A549 (cell line): Measurements from ENCODE around the gene MTMR6. TPM values are rescaled to one million over a fixed set of nuclear protein-coding genes. Genes with fewer than 3 reads are reported as not detected.
A peak's percentile ranks its signal among the peaks of the same experiment; 100 is the strongest.

ENCODE experiments used
- ATAC-seq, 2 experiments: fragments of 200-7000 bp in 1 of 2; fragments of >200 bp in 1 of 2; cut with Nextera tagmentation in 1 of 2; cut with Tn5 transposase in 1 of 2; 3 replicates each; pipeline versions ENCODE4 v1.8.0 to v1.9.1; 2018 to 2020; ENCODE audit warnings: mild to moderate bottlenecking in 1 of 2, moderate library complexity in 1 of 2
- CTCF ChIA-PET: fragments of 300-600 bp; sonication (Branson Sonifier 250); formaldehyde crosslinking; extraction: SDS; loops from one replicate; lab custom pipeline; 2021; ENCODE audit warnings: antibody characterized with exemption, inconsistent platforms; lab: Yijun Ruan, JAX
- POLR2A ChIA-PET: fragments of 350-600 bp; formaldehyde crosslinking; extraction: SDS; loops from one replicate; lab custom pipeline; 2021; ENCODE audit warnings: antibody characterized with exemption, inconsistent platforms; lab: Yijun Ruan, JAX
- DNase-seq, 2 experiments: peaks; one replicate each; pipeline versions ENCODE4 v3.0.0 to v3.0.0-alpha.2; 2011 to 2016; ENCODE audit warnings: low read depth in 1 of 2, low spot score in 1 of 2
- FAIRE-seq: peaks from 2 replicates; lab custom pipeline; 2011; peaks lifted over from hg19 to GRCh38; lab: Jason Lieb, UNC
- H3K27ac ChIP-seq, 2 experiments: fragments of >200 bp; sonication (Bioruptor Twin); formaldehyde crosslinking; 3 replicates each; pipeline ENCODE4 v1.5.1; 2016 to 2017
- H3K4me1 ChIP-seq: fragments of >200 bp; sonication (Bioruptor Twin); formaldehyde crosslinking; 3 replicates; pipeline ENCODE4 v1.6.1; 2016
- H3K4me2 ChIP-seq: fragments of >200 bp; sonication (Bioruptor Twin); formaldehyde crosslinking; 3 replicates; pipeline ENCODE4 v1.6.1; 2016
- H3K4me3 ChIP-seq: fragments of >200 bp; sonication (Bioruptor Twin); formaldehyde crosslinking; 3 replicates; pipeline ENCODE4 v1.5.1; 2016
- H3K9me3 ChIP-seq: fragments of >200 bp; sonication (Bioruptor Twin); formaldehyde crosslinking; 3 replicates; pipeline ENCODE4 v1.6.1; 2016
- BHLHE40 ChIP-seq: IDR thresholded peaks from 2 replicates; pipeline ENCODE4 v1.6.1; 2012; ENCODE audit warnings: low read depth, low read length, inconsistent platforms
- CBX2 ChIP-seq: fragments of 200-600 bp; sonication (generic); IDR thresholded peaks from 2 replicates; pipeline ENCODE4 v1.6.1; 2016; ENCODE audit warnings: low read depth, mild to moderate bottlenecking, borderline replicate concordance
- CEBPB ChIP-seq, 2 experiments: fragments of >200 bp in 1 of 2; sonication (Bioruptor Twin) in 1 of 2; formaldehyde crosslinking in 1 of 2; IDR thresholded peaks; 2 replicates each; pipeline ENCODE4 v1.6.1; 2012 to 2016
- CHD2 ChIP-seq: fragments of 150-350 bp; IDR thresholded peaks from 2 replicates; pipeline ENCODE4 v1.6.1; 2014; ENCODE audit warnings: low read length; ENCODE audit not compliant: partially characterized antibody
- EHF ChIP-seq: fragments of 250-450 bp; sonication (Bioruptor Pico); IDR thresholded peaks from 2 replicates; pipeline ENCODE4 v1.5.0; 2020; ENCODE audit warnings: mild to moderate bottlenecking
- EHMT2 ChIP-seq: fragments of 200-600 bp; sonication (generic); IDR thresholded peaks from 2 replicates; pipeline ENCODE4 v1.6.1; 2016; ENCODE audit warnings: antibody characterized with exemption, low read depth, mild to moderate bottlenecking, moderate library complexity
- EP300 ChIP-seq, 2 experiments: fragments of >200 bp; sonication (Bioruptor Twin); formaldehyde crosslinking; IDR thresholded peaks; 2 replicates in 1 of 2; 3 replicates in 1 of 2; pipeline ENCODE4 v1.6.1; 2016 to 2017
- FOSB ChIP-seq: fragments of 250-450 bp; sonication (Bioruptor Pico); IDR thresholded peaks from 2 replicates; pipeline ENCODE4 v1.5.0; 2020; ENCODE audit warnings: mild to moderate bottlenecking, moderate library complexity
- FOSL2 ChIP-seq, 2 experiments: fragments of 450-650 bp in 1 of 2; fragments of >200 bp in 1 of 2; sonication (Bioruptor Twin) in 1 of 2; formaldehyde crosslinking; IDR thresholded peaks; 2 replicates each; pipeline versions ENCODE4 v1.5.0 to v1.6.1; 2016 to 2020; ENCODE audit warnings: mild to moderate bottlenecking in 1 of 2, moderate library complexity in 1 of 2
- FOXS1 ChIP-seq: fragments of 250-450 bp; sonication (Bioruptor Pico); IDR thresholded peaks from 2 replicates; pipeline ENCODE4 v1.5.0; 2020; ENCODE audit warnings: mild to moderate bottlenecking, moderate library complexity
- HDAC2 ChIP-seq: fragments of 200-600 bp; sonication (generic); IDR thresholded peaks from 2 replicates; pipeline ENCODE4 v1.6.1; 2016
- HOXA7 ChIP-seq: fragments of 250-450 bp; sonication (Bioruptor Pico); IDR thresholded peaks from 2 replicates; pipeline ENCODE4 v1.5.0; 2020; ENCODE audit warnings: mild to moderate bottlenecking, moderate library complexity
- HOXB13 ChIP-seq: fragments of 250-450 bp; sonication (Bioruptor Pico); IDR thresholded peaks from 2 replicates; pipeline ENCODE4 v1.5.0; 2020; ENCODE audit warnings: low read depth, mild to moderate bottlenecking, moderate library complexity
- JUNB ChIP-seq: fragments of >200 bp; sonication (Bioruptor Twin); formaldehyde crosslinking; IDR thresholded peaks from 2 replicates; pipeline ENCODE4 v1.6.1; 2016
- KDM1A ChIP-seq: fragments of 200-600 bp; sonication (generic); IDR thresholded peaks from 2 replicates; pipeline ENCODE4 v1.6.1; 2016; ENCODE audit warnings: low read depth, mild to moderate bottlenecking
- KDM5A ChIP-seq: fragments of 200-600 bp; sonication (generic); IDR thresholded peaks from 2 replicates; pipeline ENCODE4 v1.6.1; 2016; ENCODE audit warnings: antibody characterized with exemption, mild to moderate bottlenecking
- MAZ ChIP-seq: fragments of 150-350 bp; IDR thresholded peaks from 2 replicates; pipeline ENCODE4 v1.6.1; 2014; ENCODE audit warnings: antibody characterized with exemption, low read depth, low read length, borderline replicate concordance
- NFE2L2 ChIP-seq: fragments of 150-350 bp; conservative IDR thresholded peaks from 2 replicates; pipeline ENCODE4 v1.6.1; 2014; ENCODE audit warnings: low read length
- NR3C1 ChIP-seq: fragments of >200 bp; sonication (Bioruptor Twin); formaldehyde crosslinking; IDR thresholded peaks from 3 replicates; pipeline ENCODE4 v1.6.1; 2017
- POLR2A ChIP-seq: IDR thresholded peaks from 2 replicates; pipeline ENCODE4 v1.6.1; 2012; ENCODE audit warnings: mild to moderate bottlenecking, low read length
- RARB ChIP-seq: fragments of 250-450 bp; sonication (Bioruptor Pico); IDR thresholded peaks from 2 replicates; pipeline ENCODE4 v1.8.0; 2021; ENCODE audit warnings: mild to moderate bottlenecking, moderate library complexity
- TP53 ChIP-seq: fragments of 250-450 bp; sonication (Bioruptor Pico); IDR thresholded peaks from 2 replicates; pipeline ENCODE4 v1.5.0; 2021; ENCODE audit warnings: mild to moderate bottlenecking, moderate library complexity
- WGBS: methylation state at CpG from one replicate; pipeline ENCODE4 v1.1.6; 2017; ENCODE audit errors: missing lambda C conversion rate; 5-methylcytosine and 5-hydroxymethylcytosine counted together
- polyA plus RNA-seq, 4 experiments: library from polyadenylated mRNA; depleted of rRNA in 3 of 4; stranded (reverse); fragments of >200 nt; fragmentation: RNase III in 1 of 4; extraction: RNeasy Plus Mini Kit Qiagen cat#74134 plus additional on column Dnase treatment in 1 of 4; gene quantifications; 2 replicates in 3 of 4; 3 replicates in 1 of 4; pipeline ENCODE4 v1.2.3, GENCODE V29; 2011 to 2017
- TF ChIP-seq, protein P1 (sequence below): IDR thresholded peaks from 2 replicates; pipeline ENCODE4 v1.6.1; 2012; ENCODE audit warnings: low read depth, borderline replicate concordance
- TF ChIP-seq, protein P2 (sequence below): fragments of >200 bp; sonication (Bioruptor Twin); formaldehyde crosslinking; IDR thresholded peaks from 3 replicates; pipeline ENCODE4 v1.5.1; 2016
- TF ChIP-seq, protein P3 (sequence below): fragments of 150-350 bp; IDR thresholded peaks from 2 replicates; pipeline ENCODE4 v1.6.1; 2014; ENCODE audit warnings: low read depth, mild to moderate bottlenecking, low read length

MTMR6 gene
- polyA plus RNA-seq, 2 of the 4 experiments (the other 2 are of a cell fraction) = 8.8 to 22.4 TPM

DNA sequence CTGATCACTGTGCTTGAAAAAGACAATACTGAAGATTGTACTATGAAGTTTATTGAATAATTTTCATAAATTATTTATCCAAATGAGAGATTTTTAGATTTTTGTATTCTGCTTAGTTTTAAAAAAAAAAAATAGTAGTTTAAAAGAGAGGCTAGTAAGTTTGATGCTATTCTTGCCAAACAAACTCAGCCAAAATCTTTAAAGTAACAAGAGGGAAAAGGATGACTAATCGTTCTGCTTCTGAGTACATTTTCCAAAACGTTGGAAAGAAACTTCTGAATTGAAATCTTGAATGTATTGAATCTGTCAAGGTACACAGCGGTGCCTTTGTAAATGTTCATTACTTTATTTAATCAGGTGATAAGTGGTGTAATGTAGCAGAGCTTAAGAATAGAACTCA, 48.6 kb upstream of the MTMR6 start:
- no peak for FAIRE-seq
- ChIA-PET POLR2A (no interaction called here), CTCF (no interaction called here)

DNA sequence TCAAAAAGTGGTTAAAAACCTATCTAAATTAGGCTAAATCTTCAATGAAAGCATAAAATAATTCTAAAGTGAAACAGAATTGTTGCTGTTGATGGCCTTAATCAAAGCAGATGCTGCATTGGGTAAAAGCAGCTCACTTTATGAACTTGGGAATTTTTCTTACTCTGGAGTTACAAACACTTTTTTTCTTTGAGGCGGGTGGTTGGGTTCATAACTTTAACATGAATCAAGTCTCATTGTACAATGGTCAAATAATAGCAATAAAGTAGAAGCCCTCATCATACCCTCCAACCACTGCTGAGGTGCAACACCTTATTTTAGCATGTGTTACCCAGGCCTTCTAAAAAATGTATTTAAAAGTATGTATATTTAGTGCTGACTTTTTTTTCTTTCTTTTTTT, 43.3 kb upstream of the MTMR6 start:
- WGBS = 69% methylated on average over 1 of the region's 1 CpG
- H3K9me3 ChIP-seq = no peaks in the 10 kb centered on the region
- H3K27ac ChIP-seq = no peak overlapping the region
- DNase-seq (no peak), FAIRE-seq (no peak), ATAC-seq (no peak)
- H3K4me2 ChIP-seq = 0 out of 3 replicates have a peak overlapping the region, but pooled peaks have one; percentile 18
- ChIA-PET POLR2A (no interaction called here), CTCF (no interaction called here)
- TF ChIP-seq, protein P1, sequence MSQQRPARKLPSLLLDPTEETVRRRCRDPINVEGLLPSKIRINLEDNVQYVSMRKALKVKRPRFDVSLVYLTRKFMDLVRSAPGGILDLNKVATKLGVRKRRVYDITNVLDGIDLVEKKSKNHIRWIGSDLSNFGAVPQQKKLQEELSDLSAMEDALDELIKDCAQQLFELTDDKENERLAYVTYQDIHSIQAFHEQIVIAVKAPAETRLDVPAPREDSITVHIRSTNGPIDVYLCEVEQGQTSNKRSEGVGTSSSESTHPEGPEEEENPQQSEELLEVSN = no peak
- TF ChIP-seq EHMT2 (no peak), JUNB (no peak), NR3C1 (no peak), EHF (CRISPR knock-in tag) (no peak), MAZ (no peak)
- peaks cover 10% of the 10 kb centered on the region; the same call in 2 of the 3 replicates for H3K4me1 ChIP-seq
- H3K4me3 ChIP-seq = no peak overlapping the region

More for the DNA sequence above, 48.6 kb upstream of the MTMR6 start:
- DNase-seq = no peak
- Histone ChIP-seq H3K4me1 (no peaks in the 10 kb centered on the region), H3K27ac (no peak overlapping the region), H3K4me2 (no peak overlapping the region), H3K4me3 (no peak overlapping the region), H3K9me3 (no peaks in the 10 kb centered on the region)
- no peak for ATAC-seq
- no peak for TF ChIP-seq EHMT2
- no peak for TF ChIP-seq HOXB13 (CRISPR knock-in tag)
- TF ChIP-seq FOXS1 (CRISPR knock-in tag) = no peak
- no peak for TF ChIP-seq KDM1A
- TF ChIP-seq CEBPB (IDR thresholded peaks at IDR 0.05) = no peak
- no peak for TF ChIP-seq POLR2A
- TF ChIP-seq, protein P2, sequence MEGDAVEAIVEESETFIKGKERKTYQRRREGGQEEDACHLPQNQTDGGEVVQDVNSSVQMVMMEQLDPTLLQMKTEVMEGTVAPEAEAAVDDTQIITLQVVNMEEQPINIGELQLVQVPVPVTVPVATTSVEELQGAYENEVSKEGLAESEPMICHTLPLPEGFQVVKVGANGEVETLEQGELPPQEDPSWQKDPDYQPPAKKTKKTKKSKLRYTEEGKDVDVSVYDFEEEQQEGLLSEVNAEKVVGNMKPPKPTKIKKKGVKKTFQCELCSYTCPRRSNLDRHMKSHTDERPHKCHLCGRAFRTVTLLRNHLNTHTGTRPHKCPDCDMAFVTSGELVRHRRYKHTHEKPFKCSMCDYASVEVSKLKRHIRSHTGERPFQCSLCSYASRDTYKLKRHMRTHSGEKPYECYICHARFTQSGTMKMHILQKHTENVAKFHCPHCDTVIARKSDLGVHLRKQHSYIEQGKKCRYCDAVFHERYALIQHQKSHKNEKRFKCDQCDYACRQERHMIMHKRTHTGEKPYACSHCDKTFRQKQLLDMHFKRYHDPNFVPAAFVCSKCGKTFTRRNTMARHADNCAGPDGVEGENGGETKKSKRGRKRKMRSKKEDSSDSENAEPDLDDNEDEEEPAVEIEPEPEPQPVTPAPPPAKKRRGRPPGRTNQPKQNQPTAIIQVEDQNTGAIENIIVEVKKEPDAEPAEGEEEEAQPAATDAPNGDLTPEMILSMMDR = no peak
- TF ChIP-seq RARB (CRISPR knock-in tag) = no peak
- no peak for TF ChIP-seq BHLHE40
- TF ChIP-seq HDAC2 = no peak
- TF ChIP-seq FOSB = no peak
- no peak for TF ChIP-seq TP53 (CRISPR knock-in tag)
- TF ChIP-seq, protein P3, sequence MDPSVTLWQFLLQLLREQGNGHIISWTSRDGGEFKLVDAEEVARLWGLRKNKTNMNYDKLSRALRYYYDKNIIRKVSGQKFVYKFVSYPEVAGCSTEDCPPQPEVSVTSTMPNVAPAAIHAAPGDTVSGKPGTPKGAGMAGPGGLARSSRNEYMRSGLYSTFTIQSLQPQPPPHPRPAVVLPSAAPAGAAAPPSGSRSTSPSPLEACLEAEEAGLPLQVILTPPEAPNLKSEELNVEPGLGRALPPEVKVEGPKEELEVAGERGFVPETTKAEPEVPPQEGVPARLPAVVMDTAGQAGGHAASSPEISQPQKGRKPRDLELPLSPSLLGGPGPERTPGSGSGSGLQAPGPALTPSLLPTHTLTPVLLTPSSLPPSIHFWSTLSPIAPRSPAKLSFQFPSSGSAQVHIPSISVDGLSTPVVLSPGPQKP = no peak
- 57% methylated on average over 3 of the region's 3 CpGs for WGBS

DNA sequence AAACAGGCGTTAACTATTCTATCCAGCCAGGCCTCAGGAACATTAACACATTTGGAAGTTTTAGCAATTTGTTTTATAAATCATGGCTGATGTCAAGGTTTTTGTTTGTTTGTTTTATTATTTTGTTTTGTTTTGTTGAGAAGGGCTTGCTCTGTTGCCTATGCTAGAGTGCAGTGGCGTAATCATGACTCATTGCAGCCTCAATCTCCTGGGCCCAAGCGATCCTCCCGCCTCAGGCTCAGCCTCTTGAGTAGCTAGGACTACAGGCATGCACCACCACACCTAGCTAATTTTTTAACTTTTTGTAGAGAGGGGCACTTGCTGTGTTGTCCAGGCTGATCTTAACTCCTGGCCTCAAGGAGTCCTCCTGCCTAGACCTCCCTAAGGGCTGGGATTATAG, 42.4 kb upstream of the MTMR6 start:
- ATAC-seq (peak; percentile 50 to 72; a peak in 4 of 6 replicates), FAIRE-seq (no peak), DNase-seq (peak in 1 of 2 experiments; percentile 42)
- Histone ChIP-seq H3K4me1 (peaks cover 10% of the 10 kb centered on the region; the same call in 2 of the 3 replicates), H3K9me3 (no peaks in the 10 kb centered on the region), H3K4me3 (no peak overlapping the region), H3K4me2 (no peak overlapping the region), H3K27ac (no peak overlapping the region)
- TF ChIP-seq NFE2L2 (no peak), CHD2 (no peak), KDM5A (no peak), FOSL2 (IDR thresholded peaks at IDR 0.05) (no peak), FOSL2 (CRISPR knock-in tag; IDR thresholded peaks at IDR 0.05) (peak; percentile 44), HOXA7 (no peak), EP300 (IDR thresholded peaks at IDR 0.05) (no peak), CBX2 (no peak)
- TF ChIP-seq, protein P2 = no peak
- POLR2A ChIA-PET = no interaction called here
- CTCF ChIA-PET = no interaction called here
- 84% methylated on average over 4 of the region's 4 CpGs for WGBS
